H1 (cell line): Measurements from ENCODE around the gene EAF2. TPM values are rescaled to one million over a fixed set of nuclear protein-coding genes. Genes with fewer than 3 reads are reported as not detected.
A peak's percentile ranks its signal among the peaks of the same experiment; 100 is the strongest.

ENCODE experiments used
- CTCF ChIA-PET: fragments of 300-600 bp; sonication (Branson Sonifier 250); formaldehyde crosslinking; loops from one replicate; lab custom pipeline; 2021; ENCODE audit not compliant: partially characterized antibody; lab: Charles Lee
- POLR2A ChIA-PET: fragments of 300-600 bp; sonication (Branson Sonifier 250); formaldehyde crosslinking; loops from one replicate; lab custom pipeline; 2021; ENCODE audit warnings: inconsistent platforms; ENCODE audit not compliant: partially characterized antibody; lab: Charles Lee
- DNase-seq, 2 experiments: peaks; one replicate each; pipeline versions ENCODE4 v3.0.0 to v3.0.0-alpha.2; 2010 to 2022; ENCODE audit warnings: low spot score in 2 of 2, low read depth in 1 of 2, mixed read lengths in 1 of 2
- FAIRE-seq: peaks from 2 replicates; lab custom pipeline; 2011; peaks lifted over from hg19 to GRCh38; lab: Jason Lieb, UNC
- H2AFZ ChIP-seq: 2 replicates; pipeline ENCODE4 v1.8.1; 2012; ENCODE audit warnings: low read length, inconsistent platforms
- H2AK5ac ChIP-seq: 2 replicates; pipeline ENCODE4 v1.6.1; 2013; ENCODE audit warnings: low read depth, low read length
- H2BK120ac ChIP-seq: replicated peaks from 2 replicates; pipeline ENCODE3; 2013; ENCODE audit warnings: low read depth, low read length, inconsistent platforms
- H2BK12ac ChIP-seq: 2 replicates; pipeline ENCODE4 v1.6.1; 2013; ENCODE audit warnings: low read depth, low read length
- H2BK15ac ChIP-seq: 2 replicates; pipeline ENCODE4 v1.6.1; 2013; ENCODE audit warnings: low read length
- H2BK20ac ChIP-seq: 2 replicates; pipeline ENCODE4 v1.6.1; 2013; ENCODE audit warnings: low read length
- H2BK5ac ChIP-seq: 2 replicates; pipeline ENCODE4 v1.6.1; 2013; ENCODE audit warnings: low read depth, low read length
- H3K14ac ChIP-seq: 2 replicates; pipeline ENCODE4 v1.6.1; 2013; ENCODE audit warnings: inconsistent platforms; ENCODE audit not compliant: insufficient read length
- H3K18ac ChIP-seq: 2 replicates; pipeline ENCODE4 v1.6.1; 2013; ENCODE audit warnings: low read length; ENCODE audit errors: extremely low read depth
- H3K23ac ChIP-seq: 2 replicates; pipeline ENCODE4 v1.6.1; 2013; ENCODE audit warnings: inconsistent platforms; ENCODE audit not compliant: insufficient read length
- H3K23me2 ChIP-seq: 2 replicates; pipeline ENCODE4 v1.6.1; 2013; ENCODE audit warnings: low read depth, low read length
- H3K27ac ChIP-seq: 2 replicates; pipeline ENCODE4 v1.6.1; 2011; ENCODE audit warnings: low read depth, low read length, inconsistent platforms
- H3K27me3 ChIP-seq, 4 experiments: replicated peaks in 1 of 4; 1 replicate in 1 of 4; 2 replicates in 3 of 4; pipeline versions ENCODE4 v1.6.1 to v1.8.1; 2011 to 2013; ENCODE audit warnings: low read length in 3 of 4, mild to moderate bottlenecking in 3 of 4, inconsistent platforms in 2 of 4, mixed read lengths in 2 of 4, moderate library complexity in 1 of 4; ENCODE audit not compliant: control insufficient read depth in 3 of 4, insufficient read depth in 3 of 4; ENCODE audit errors: extremely low read depth in 1 of 4
- H3K36me3 ChIP-seq, 4 experiments: 2 replicates each; pipeline versions ENCODE4 v1.6.1 to v1.8.1; 2011 to 2013; ENCODE audit warnings: mild to moderate bottlenecking in 4 of 4, low read length in 3 of 4, moderate library complexity in 2 of 4, control low read depth in 1 of 4, inconsistent platforms in 1 of 4; ENCODE audit not compliant: insufficient read depth in 4 of 4, control insufficient read depth in 2 of 4
- H3K4ac ChIP-seq: replicated peaks from 2 replicates; pipeline ENCODE3; 2013; ENCODE audit warnings: low read length, low read depth, mixed read lengths, inconsistent platforms; ENCODE audit not compliant: insufficient read length
- H3K4me1 ChIP-seq, 4 experiments: replicated peaks in 1 of 4; 1 replicate in 1 of 4; 2 replicates in 3 of 4; pipeline versions ENCODE4 v1.6.1 to v1.8.1; 2011 to 2013; ENCODE audit warnings: low read length in 3 of 4, inconsistent platforms in 2 of 4, mixed read lengths in 1 of 4; ENCODE audit not compliant: insufficient read depth in 4 of 4, control insufficient read depth in 3 of 4
- H3K4me2 ChIP-seq, 2 experiments: 2 replicates each; pipeline versions ENCODE4 v1.6.1 to v1.8.1; 2011 to 2013; ENCODE audit warnings: low read depth in 2 of 2, low read length in 2 of 2, control low read depth in 1 of 2, inconsistent platforms in 1 of 2, mild to moderate bottlenecking in 1 of 2; ENCODE audit not compliant: insufficient read depth in 1 of 2
- H3K4me3 ChIP-seq, 4 experiments: fragments of 200-600, 300-600 bp in 1 of 4; sonication (generic), shearing (Covaris generic), sonication (Bioruptor Twin) in 1 of 4; 2 replicates each; pipeline versions ENCODE4 v1.5.1 to v1.8.1; 2011 to 2016; ENCODE audit warnings: low read length in 4 of 4, low read depth in 3 of 4, control low read depth in 2 of 4, inconsistent platforms in 2 of 4, mild to moderate bottlenecking in 2 of 4, mixed read lengths in 1 of 4, moderate library complexity in 1 of 4; ENCODE audit not compliant: insufficient read depth in 2 of 4; ENCODE audit errors: extremely low read depth in 1 of 4
- H3K56ac ChIP-seq: replicated peaks from 2 replicates; pipeline ENCODE3; 2013; ENCODE audit warnings: low read depth, mild to moderate bottlenecking, mixed read lengths, low read length, inconsistent platforms; ENCODE audit not compliant: insufficient read length
- H3K79me1 ChIP-seq: 2 replicates; pipeline ENCODE4 v1.6.1; 2013; ENCODE audit warnings: low read depth, low read length, control low read depth
- H3K79me2 ChIP-seq, 2 experiments: 2 replicates each; pipeline versions ENCODE4 v1.6.1 to v1.8.1; 2012 to 2013; ENCODE audit warnings: low read length in 2 of 2, mild to moderate bottlenecking in 2 of 2, inconsistent platforms in 1 of 2; ENCODE audit not compliant: insufficient read depth in 2 of 2, control insufficient read depth in 1 of 2
- H3K9ac ChIP-seq, 4 experiments: replicated peaks in 1 of 4; 1 replicate in 1 of 4; 2 replicates in 3 of 4; pipeline versions ENCODE4 v1.6.1 to v1.8.1; 2011 to 2013; ENCODE audit warnings: low read depth in 3 of 4, low read length in 3 of 4, control low read depth in 2 of 4, mild to moderate bottlenecking in 2 of 4, moderate library complexity in 2 of 4, inconsistent platforms in 1 of 4; ENCODE audit errors: extremely low read depth in 1 of 4
- H3K9me3 ChIP-seq, 2 experiments: 2 replicates each; pipeline versions ENCODE4 v1.6.1 to v1.8.1; 2012 to 2013; ENCODE audit warnings: mild to moderate bottlenecking in 2 of 2, moderate library complexity in 2 of 2, control low read depth in 1 of 2, inconsistent platforms in 1 of 2, low read depth in 1 of 2, low read length in 1 of 2, mixed read lengths in 1 of 2; ENCODE audit not compliant: insufficient read depth in 2 of 2
- H4K20me1 ChIP-seq, 2 experiments: replicated peaks in 1 of 2; 2 replicates each; pipeline versions ENCODE3 to v1.8.1; 2011 to 2013; ENCODE audit warnings: inconsistent platforms in 2 of 2, low read length in 2 of 2, mild to moderate bottlenecking in 1 of 2; ENCODE audit not compliant: insufficient read depth in 2 of 2, control insufficient read depth in 1 of 2
- H4K5ac ChIP-seq: 2 replicates; pipeline ENCODE4 v1.6.1; 2013; ENCODE audit warnings: low read length, low read depth, mixed read lengths, inconsistent platforms; ENCODE audit not compliant: insufficient read length
- H4K8ac ChIP-seq: 2 replicates; pipeline ENCODE4 v1.8.0; 2013; ENCODE audit warnings: mild to moderate bottlenecking, moderate library complexity, low read length, inconsistent platforms; ENCODE audit not compliant: insufficient read depth; ENCODE audit errors: extremely low read depth
- H4K91ac ChIP-seq: replicated peaks from 2 replicates; pipeline ENCODE3; 2013; ENCODE audit warnings: low read length, mixed read lengths, inconsistent platforms; ENCODE audit not compliant: insufficient read length
- ASH2L ChIP-seq: fragments of 200-600, 300-600 bp; sonication (generic); IDR thresholded peaks from one replicate; pipeline ENCODE4 v1.7.1; 2017; ENCODE audit warnings: low read length
- CBX5 ChIP-seq: fragments of 300-800, 300-1000 bp; sonication (generic); IDR thresholded peaks from 2 replicates; pipeline ENCODE4 v1.7.1; 2016; ENCODE audit warnings: antibody characterized with exemption, low read length, low read depth
- CREB1 ChIP-seq: IDR thresholded peaks from 2 replicates; pipeline ENCODE4 v1.6.1; 2012; ENCODE audit warnings: inconsistent platforms
- CTBP2 ChIP-seq: IDR thresholded peaks from 2 replicates; pipeline ENCODE4 v1.7.0; 2011; ENCODE audit warnings: borderline replicate concordance, mild to moderate bottlenecking, moderate library complexity, mixed read lengths, low read length; ENCODE audit not compliant: insufficient read depth, insufficient read length
- FOSL1 ChIP-seq: IDR thresholded peaks from 2 replicates; pipeline ENCODE4 v1.6.1; 2011; ENCODE audit warnings: mild to moderate bottlenecking, low read depth, low read length, moderate library complexity; ENCODE audit not compliant: insufficient read depth
- POLR2A ChIP-seq, 2 experiments: IDR thresholded peaks; 1 replicate in 1 of 2; 2 replicates in 1 of 2; pipeline ENCODE4 v1.6.1; 2011; ENCODE audit warnings: low read depth in 2 of 2, low read length in 2 of 2, mild to moderate bottlenecking in 2 of 2; ENCODE audit errors: control extremely low read depth in 1 of 2
- RXRA ChIP-seq: IDR thresholded peaks from 2 replicates; pipeline ENCODE4 v1.6.1; 2011; ENCODE audit warnings: low read depth, mild to moderate bottlenecking, low read length, moderate library complexity; ENCODE audit not compliant: insufficient read depth
- SIX5 ChIP-seq: IDR thresholded peaks from 2 replicates; pipeline ENCODE4 v1.6.1; 2011; ENCODE audit warnings: mild to moderate bottlenecking, low read depth, low read length
- SUZ12 ChIP-seq: fragments of 200-600 bp; sonication (generic); IDR thresholded peaks from 2 replicates; pipeline ENCODE4 v1.6.1; 2012; ENCODE audit warnings: mild to moderate bottlenecking, inconsistent platforms, low read length, moderate library complexity, mixed read lengths
- USF2 ChIP-seq: IDR thresholded peaks from 2 replicates; pipeline ENCODE4 v1.6.1; 2011; ENCODE audit warnings: low read length, improper control_type of control experiment
- YY1 ChIP-seq: IDR thresholded peaks from 2 replicates; pipeline ENCODE4 v1.6.1; 2011; ENCODE audit warnings: low read depth, mild to moderate bottlenecking, low read length
- WGBS, 2 experiments: shearing (Covaris generic) in 1 of 2; methylation state at CpG; one replicate each; pipeline versions ENCODE4 v1.1.6 to v1.1.7; 2013 to 2015; ENCODE audit warnings: low lambda C conversion rate in 2 of 2, mixed read lengths in 2 of 2, inconsistent platforms in 1 of 2, low coverage in 1 of 2, missing lambda C conversion rate in 1 of 2; ENCODE audit not compliant: insufficient replicate concordance in 2 of 2, insufficient coverage in 1 of 2, insufficient read length in 1 of 2; ENCODE audit errors: extremely low coverage in 1 of 2, missing lambda C conversion rate in 1 of 2; 5-methylcytosine and 5-hydroxymethylcytosine counted together
- polyA plus RNA-seq, 7 experiments: library from polyadenylated mRNA; depleted of rRNA in 3 of 7; stranded (reverse) in 5 of 7; unstranded in 2 of 7; fragments of >200 nt in 5 of 7; fragments of 200-250 nt in 2 of 7; gene quantifications; 1 replicate in 5 of 7; 2 replicates in 1 of 7; 4 replicates in 1 of 7; pipeline versions ENCODE4 v1.2.1 to v1.2.3, GENCODE V29; 2011 to 2013; ENCODE audit warnings: missing spikeins in 2 of 7, mixed read lengths in 2 of 7
- total RNA-seq: library from RNA; stranded (reverse); fragmentation: NEBNext Ultra II Directional; extraction: Animal tissue kit (Norgen Biotek cat#: 25700); gene quantifications from 2 replicates; pipeline ENCODE4 v1.2.1, GENCODE V29; 2021
- TF ChIP-seq, protein P1 (sequence below): IDR thresholded peaks from 2 replicates; pipeline ENCODE4 v1.6.1; 2012; ENCODE audit warnings: inconsistent platforms

Gene EAF2
- total and polyA plus RNA-seq, 2 of the 8 experiments (the other 6 are each of a cell fraction or from before 2014, with no cell fraction given) = 3.6 to 6.6 TPM

DNA sequence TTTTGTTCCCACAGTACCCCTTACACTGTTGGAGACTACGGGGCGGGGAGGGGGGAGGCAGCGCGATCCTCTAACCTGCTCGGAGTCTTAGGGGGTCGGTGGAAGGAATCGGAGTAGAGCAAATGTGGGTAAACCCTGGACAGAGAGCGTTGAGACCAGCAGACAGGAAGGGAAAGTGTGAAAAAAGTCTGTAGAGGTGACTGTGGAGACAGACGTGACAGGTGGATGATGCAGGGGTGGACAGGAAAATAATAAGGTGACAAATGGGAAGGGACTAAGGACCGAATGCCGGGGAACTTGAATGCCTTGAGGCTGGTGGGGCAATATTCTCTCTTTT lies 424 bp downstream of the EAF2 start:
- peaks cover 0 to 2% of the 10 kb centered on the region in 2 experiments for H4K20me1 ChIP-seq
- no peaks in the 10 kb centered on the region for H3K9me3 ChIP-seq
- H3K23me2 ChIP-seq = peaks cover 11% of the 10 kb centered on the region
- no peaks in the 10 kb centered on the region; a peak in 2 of 7 replicates for H3K4me1 ChIP-seq
- CTCF ChIA-PET = no interaction called here
- no peaks in the 10 kb centered on the region for H3K79me1 ChIP-seq
- H3K9ac ChIP-seq = peak overlapping the region in 3 of 4 experiments; percentile 14 to 85 (median 25); a peak in 4 of 7 replicates
- peak overlapping the region; percentile 83; the same call in 1 of the 2 replicates for H4K8ac ChIP-seq
- no peak overlapping the region for H2AK5ac ChIP-seq
- H4K5ac ChIP-seq = no peak overlapping the region
- POLR2A ChIA-PET = interaction anchor here (1.2 kb wide), 1 partner anchor 8 kb away, joined by 3 read pairs; no protein-coding TSS in a partner anchor
- no peak overlapping the region for H3K56ac ChIP-seq
- DNase-seq (no peak), FAIRE-seq (no peak)
- no peak overlapping the region for H2BK120ac ChIP-seq
- 0 out of 7 replicates have a peak, but pooled peaks cover 0 to 3% (median under 1%) of the 10 kb centered on the region in 4 experiments for H3K27me3 ChIP-seq
- H2AFZ ChIP-seq = peak overlapping the region; percentile 79
- no peak overlapping the region for H2BK12ac ChIP-seq
- WGBS, 2 experiments = 7% methylated on average over 11 of the region's 11 CpGs; no CpG with 5 or more reads in 1 of the 2 experiments
- no peak overlapping the region for H2BK5ac ChIP-seq
- H3K14ac ChIP-seq = no peak overlapping the region
- H3K79me2 ChIP-seq = peaks cover 0 to 18% of the 10 kb centered on the region in 2 experiments; a peak in 2 of 4 replicates
- H3K23ac ChIP-seq = no peak overlapping the region
- no peak overlapping the region for H3K27ac ChIP-seq
- H3K4ac ChIP-seq = no peak overlapping the region
- H3K4me3 ChIP-seq = peak overlapping the region; percentile 76 to 86 (median 80)
- no peak for TF ChIP-seq RXRA
- TF ChIP-seq SUZ12 = no peak
- no peak for TF ChIP-seq CTBP2
- TF ChIP-seq USF2 = no peak
- no peak for TF ChIP-seq ASH2L
- TF ChIP-seq SIX5 = no peak
- TF ChIP-seq FOSL1 = no peak
- no peak for TF ChIP-seq CREB1
- TF ChIP-seq POLR2A (IDR thresholded peaks at IDR 0.05; ENCODE audit: control extremely low read depth in 1 of 2, low read depth in 2 of 2, low read length in 2 of 2) = no peak
- TF ChIP-seq, protein P1, sequence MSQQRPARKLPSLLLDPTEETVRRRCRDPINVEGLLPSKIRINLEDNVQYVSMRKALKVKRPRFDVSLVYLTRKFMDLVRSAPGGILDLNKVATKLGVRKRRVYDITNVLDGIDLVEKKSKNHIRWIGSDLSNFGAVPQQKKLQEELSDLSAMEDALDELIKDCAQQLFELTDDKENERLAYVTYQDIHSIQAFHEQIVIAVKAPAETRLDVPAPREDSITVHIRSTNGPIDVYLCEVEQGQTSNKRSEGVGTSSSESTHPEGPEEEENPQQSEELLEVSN = no peak
- TF ChIP-seq CBX5 = no peak
- no peak for TF ChIP-seq YY1
- H2BK15ac ChIP-seq = no peak overlapping the region
- peak overlapping the region; percentile 85 to 88 for H3K4me2 ChIP-seq
- H2BK20ac ChIP-seq = no peak overlapping the region
- H4K91ac ChIP-seq = no peak overlapping the region
- peaks cover 0 to 11% (median 2%) of the 10 kb centered on the region in 4 experiments; a peak in 3 of 8 replicates for H3K36me3 ChIP-seq
- no peak overlapping the region for H3K18ac ChIP-seq
